HEK293 (cell line): ENCODE measurements around the gene SLC9A9.
A peak's percentile ranks its signal among the peaks of the same experiment; 100 is the strongest.

ENCODE experiments used
- CTCF ChIA-PET: fragments of 350-600 bp; formaldehyde crosslinking; extraction: SDS; loops from one replicate; lab custom pipeline; 2021; ENCODE audit warnings: antibody characterized with exemption; lab: Yijun Ruan, JAX
- POLR2A ChIA-PET: fragments of 300-600 bp; formaldehyde crosslinking; extraction: SDS; loops from one replicate; lab custom pipeline; 2020; ENCODE audit warnings: antibody characterized with exemption, inconsistent platforms; lab: Yijun Ruan, JAX
- H3K27ac ChIP-seq: fragments of 200-500 bp; sonication (Bioruptor generic); 2 replicates; pipeline ENCODE4 v1.5.1; 2014; ENCODE audit warnings: low read depth, low read length, control low read depth, inconsistent platforms; ENCODE audit errors: extremely low read depth
- H3K36me3 ChIP-seq, 2 experiments: fragments of 200-500 bp in 1 of 2; sonication (Bioruptor generic) in 1 of 2; 1 replicate in 1 of 2; 2 replicates in 1 of 2; pipeline ENCODE4 v1.5.1; 2014 to 2017; ENCODE audit warnings: inconsistent platforms in 2 of 2, low read length in 2 of 2; ENCODE audit not compliant: control insufficient read depth in 2 of 2, insufficient read depth in 1 of 2
- H3K4me1 ChIP-seq: fragments of 200-500 bp; sonication (Bioruptor generic); 2 replicates; pipeline ENCODE4 v1.5.1; 2014; ENCODE audit warnings: mild to moderate bottlenecking, low read length, inconsistent platforms; ENCODE audit not compliant: control insufficient read depth, insufficient read depth
- H3K4me3 ChIP-seq: 2 replicates; pipeline ENCODE4 v1.5.1; 2011; ENCODE audit warnings: low read depth, mild to moderate bottlenecking, control low read depth, low read length, moderate library complexity
- H3K9me3 ChIP-seq: fragments of 200-500 bp; sonication (Bioruptor generic); 2 replicates; pipeline ENCODE4 v1.5.1; 2014; ENCODE audit warnings: low read depth, low read length, inconsistent platforms; ENCODE audit not compliant: control insufficient read depth, insufficient read depth
- SETDB1 ChIP-seq: IDR thresholded peaks from one replicate; pipeline ENCODE4 v1.6.1; 2017; ENCODE audit warnings: mild to moderate bottlenecking, low read length, moderate library complexity, mixed read lengths; ENCODE audit not compliant: insufficient read length
- TCF7L2 ChIP-seq: IDR thresholded peaks from 2 replicates; pipeline ENCODE4 v1.6.1; 2011; ENCODE audit warnings: low read depth, mild to moderate bottlenecking, inconsistent platforms, low read length, moderate library complexity, borderline replicate concordance
- WT1 ChIP-seq: fragments of 450-650 bp; formaldehyde crosslinking; IDR thresholded peaks from 2 replicates; pipeline ENCODE4 v1.5.1; 2016; ENCODE audit warnings: missing biosample characterization, missing genetic modification characterization
- ZBTB20 ChIP-seq: fragments of 450-650 bp; formaldehyde crosslinking; IDR thresholded peaks from 2 replicates; pipeline ENCODE4 v1.5.1; 2016; ENCODE audit warnings: missing biosample characterization, missing genetic modification characterization
- ZNF132 ChIP-seq: fragments of 450-650 bp; formaldehyde crosslinking; IDR thresholded peaks from 2 replicates; pipeline ENCODE4 v1.5.1; 2017; ENCODE audit warnings: missing biosample characterization, missing genetic modification characterization, borderline replicate concordance
- ZNF174 ChIP-seq: fragments of 450-650 bp; formaldehyde crosslinking; IDR thresholded peaks from 2 replicates; pipeline ENCODE4 v1.5.0; 2017; ENCODE audit warnings: missing biosample characterization, mild to moderate bottlenecking, missing genetic modification characterization
- ZNF214 ChIP-seq: fragments of 450-650 bp; formaldehyde crosslinking; IDR thresholded peaks from 2 replicates; pipeline ENCODE4 v1.5.1; 2017; ENCODE audit warnings: missing biosample characterization, mild to moderate bottlenecking, missing genetic modification characterization, borderline replicate concordance
- ZNF223 ChIP-seq: fragments of 450-650 bp; formaldehyde crosslinking; IDR thresholded peaks from 2 replicates; pipeline ENCODE4 v1.5.1; 2016; ENCODE audit warnings: missing biosample characterization, missing genetic modification characterization
- ZNF292 ChIP-seq: fragments of 450-650 bp; formaldehyde crosslinking; IDR thresholded peaks from 2 replicates; pipeline ENCODE4 v1.5.1; 2016; ENCODE audit warnings: low read depth, missing biosample characterization, missing genetic modification characterization, borderline replicate concordance
- ZNF324 ChIP-seq: fragments of 450-650 bp; formaldehyde crosslinking; IDR thresholded peaks from 2 replicates; pipeline ENCODE4 v1.5.1; 2016; ENCODE audit warnings: missing biosample characterization, missing genetic modification characterization
- ZNF544 ChIP-seq: fragments of 450-650 bp; formaldehyde crosslinking; IDR thresholded peaks from 2 replicates; pipeline ENCODE4 v1.5.0; 2017; ENCODE audit warnings: missing biosample characterization, missing genetic modification characterization
- TF ChIP-seq, protein P1 (sequence below): fragments of 450-650 bp; formaldehyde crosslinking; IDR thresholded peaks from 2 replicates; pipeline ENCODE4 v1.5.1; 2016; ENCODE audit warnings: missing biosample characterization, missing genetic modification characterization, borderline replicate concordance
- TF ChIP-seq, protein P2 (sequence below): fragments of 450-650 bp; formaldehyde crosslinking; IDR thresholded peaks from 2 replicates; pipeline ENCODE4 v1.5.1; 2017; ENCODE audit warnings: missing biosample characterization, missing genetic modification characterization
- TF ChIP-seq, protein P3 (sequence below): fragments of 450-650 bp; formaldehyde crosslinking; optimal IDR thresholded peaks from 2 replicates; pipeline ENCODE3; 2016; ENCODE audit warnings: missing biosample characterization, mild to moderate bottlenecking, missing genetic modification characterization
- TF ChIP-seq, protein P4 (sequence below): fragments of 450-650 bp; formaldehyde crosslinking; IDR thresholded peaks from 2 replicates; pipeline ENCODE4 v1.5.1; 2017; ENCODE audit warnings: missing biosample characterization, missing genetic modification characterization
- TF ChIP-seq, protein P5 (sequence below): fragments of 450-650 bp; formaldehyde crosslinking; IDR thresholded peaks from 2 replicates; pipeline ENCODE4 v1.5.1; 2016; ENCODE audit warnings: missing biosample characterization, missing genetic modification characterization

Gene SLC9A9

DNA sequence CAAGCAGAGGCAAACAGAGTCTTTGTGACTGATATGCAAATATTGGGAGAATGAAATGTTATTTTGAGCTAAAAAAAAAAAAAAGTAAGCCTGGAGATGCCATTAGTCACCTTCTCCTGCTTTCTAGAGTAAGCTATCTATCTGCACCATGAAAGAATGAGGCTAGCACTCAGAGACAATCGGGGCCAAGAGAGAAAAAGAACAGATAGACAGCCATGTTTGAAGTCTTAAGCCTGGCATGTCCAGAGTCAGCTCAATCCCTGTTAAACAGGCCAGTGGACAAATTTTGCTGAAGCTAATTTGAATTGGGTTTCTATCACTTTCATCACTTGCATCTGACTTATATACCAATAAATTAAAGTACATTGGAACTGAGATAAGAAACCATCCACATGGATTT is 204.4 kb downstream of the SLC9A9 start:
- Histone ChIP-seq H3K4me1 (0 out of 2 replicates have a peak, but pooled peaks cover 2% of the 10 kb centered on the region), H3K27ac (no peak overlapping the region), H3K36me3 (no peaks in the 10 kb centered on the region), H3K4me3 (no peak overlapping the region), H3K9me3 (no peaks in the 10 kb centered on the region)
- CTCF ChIA-PET: interaction anchor here (0.6 to 1.5 kb wide), 14 partner anchors 8 to 815 kb away, joined by 3 to 10 read pairs (median 4); no protein-coding TSS in a partner anchor
- POLR2A ChIA-PET: interaction anchor here (1.3 kb wide), 1 partner anchor 643 kb away, joined by 3 read pairs; the partner anchor contains the start of gene U2SURP
- TF ChIP-seq, protein P1, sequence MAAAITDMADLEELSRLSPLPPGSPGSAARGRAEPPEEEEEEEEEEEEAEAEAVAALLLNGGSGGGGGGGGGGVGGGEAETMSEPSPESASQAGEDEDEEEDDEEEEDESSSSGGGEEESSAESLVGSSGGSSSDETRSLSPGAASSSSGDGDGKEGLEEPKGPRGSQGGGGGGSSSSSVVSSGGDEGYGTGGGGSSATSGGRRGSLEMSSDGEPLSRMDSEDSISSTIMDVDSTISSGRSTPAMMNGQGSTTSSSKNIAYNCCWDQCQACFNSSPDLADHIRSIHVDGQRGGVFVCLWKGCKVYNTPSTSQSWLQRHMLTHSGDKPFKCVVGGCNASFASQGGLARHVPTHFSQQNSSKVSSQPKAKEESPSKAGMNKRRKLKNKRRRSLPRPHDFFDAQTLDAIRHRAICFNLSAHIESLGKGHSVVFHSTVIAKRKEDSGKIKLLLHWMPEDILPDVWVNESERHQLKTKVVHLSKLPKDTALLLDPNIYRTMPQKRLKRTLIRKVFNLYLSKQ (tag by site-specific recombination): no peak

DNA sequence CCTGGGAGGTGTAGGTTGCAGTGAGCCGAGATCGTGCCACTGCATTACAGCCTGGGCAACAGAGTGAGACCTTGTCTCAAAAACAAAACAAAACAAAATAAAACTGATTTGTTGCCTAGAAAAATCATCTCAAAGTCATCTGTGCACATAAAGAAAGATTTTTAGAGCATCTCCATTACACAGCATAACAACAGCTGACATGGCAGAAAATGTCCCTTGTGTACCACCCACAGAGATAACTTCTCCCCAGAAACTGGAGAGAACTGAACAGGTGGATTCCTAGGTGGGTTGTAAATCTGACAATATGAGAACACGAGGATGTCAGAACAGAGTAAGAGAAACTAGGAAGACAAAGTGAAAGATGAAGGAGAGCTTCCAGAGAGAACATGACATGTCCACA is 207.5 kb downstream of the SLC9A9 start:
- Histone ChIP-seq H3K4me3 (no peak overlapping the region), H3K27ac (no peak overlapping the region), H3K36me3 (no peaks in the 10 kb centered on the region), H3K9me3 (no peaks in the 10 kb centered on the region), H3K4me1 (0 out of 2 replicates have a peak, but pooled peaks cover 2% of the 10 kb centered on the region)
- TF ChIP-seq ZNF292 (no peak), TCF7L2 (no peak)
- ChIA-PET POLR2A (no interaction called here), CTCF (no interaction called here)

DNA sequence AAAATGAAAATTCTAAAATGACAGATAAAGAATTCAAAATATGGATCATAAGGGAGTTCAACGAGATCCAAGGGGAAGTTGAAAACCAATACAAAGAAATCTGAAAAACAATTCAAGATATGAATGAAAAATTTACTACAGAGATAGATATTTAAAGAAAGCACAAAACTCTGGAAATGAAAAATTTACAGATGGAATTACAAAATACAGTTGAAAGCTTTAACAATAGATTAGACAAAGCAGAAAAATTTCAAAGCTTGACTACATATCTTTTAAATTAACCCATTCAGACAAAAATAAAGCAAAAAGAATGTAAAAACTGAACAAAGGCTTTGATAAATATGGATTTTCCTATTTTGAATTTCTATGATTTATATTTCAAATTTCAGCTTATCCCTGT is 211.1 kb downstream of the SLC9A9 start:
- TF ChIP-seq SETDB1 (peak; percentile 77), ZNF223 (tag by site-specific recombination) (no peak), ZNF132 (no peak), ZNF214 (tag by site-specific recombination) (no peak)
- TF ChIP-seq, protein P2, sequence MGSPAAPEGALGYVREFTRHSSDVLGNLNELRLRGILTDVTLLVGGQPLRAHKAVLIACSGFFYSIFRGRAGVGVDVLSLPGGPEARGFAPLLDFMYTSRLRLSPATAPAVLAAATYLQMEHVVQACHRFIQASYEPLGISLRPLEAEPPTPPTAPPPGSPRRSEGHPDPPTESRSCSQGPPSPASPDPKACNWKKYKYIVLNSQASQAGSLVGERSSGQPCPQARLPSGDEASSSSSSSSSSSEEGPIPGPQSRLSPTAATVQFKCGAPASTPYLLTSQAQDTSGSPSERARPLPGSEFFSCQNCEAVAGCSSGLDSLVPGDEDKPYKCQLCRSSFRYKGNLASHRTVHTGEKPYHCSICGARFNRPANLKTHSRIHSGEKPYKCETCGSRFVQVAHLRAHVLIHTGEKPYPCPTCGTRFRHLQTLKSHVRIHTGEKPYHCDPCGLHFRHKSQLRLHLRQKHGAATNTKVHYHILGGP (tag by site-specific recombination): no peak
- Histone ChIP-seq H3K36me3 (no peaks in the 10 kb centered on the region), H3K27ac (no peak overlapping the region), H3K9me3 (no peaks in the 10 kb centered on the region), H3K4me1 (no peaks in the 10 kb centered on the region), H3K4me3 (no peak overlapping the region)
- CTCF ChIA-PET: interaction anchor here (1.6 kb wide), 1 partner anchor 18 kb away, joined by 4 read pairs; no protein-coding TSS in a partner anchor
- POLR2A ChIA-PET: no interaction called here

DNA sequence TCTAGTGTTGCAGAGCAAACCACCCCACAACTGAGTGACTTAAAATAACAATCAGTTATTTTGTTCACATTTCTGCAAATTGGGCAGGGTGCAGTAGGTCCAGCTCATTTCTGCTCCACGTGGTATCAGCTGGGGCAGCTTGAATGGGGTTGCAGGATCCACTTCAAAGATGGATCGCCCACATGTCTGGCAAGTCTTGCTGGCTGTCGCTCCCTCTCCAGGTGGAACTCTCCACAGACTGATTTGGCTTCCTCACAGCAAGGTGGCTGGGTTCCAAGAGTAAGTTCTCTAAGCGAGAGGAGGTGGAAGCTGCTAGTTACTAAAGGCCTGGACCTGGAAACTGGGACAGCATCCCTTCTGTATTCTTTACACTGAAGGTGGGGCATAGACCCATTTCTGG is 213.3 kb downstream of the SLC9A9 start:
- CTCF ChIA-PET: no interaction called here
- H3K4me3 ChIP-seq: no peak overlapping the region
- H3K9me3 ChIP-seq: no peaks in the 10 kb centered on the region
- H3K27ac ChIP-seq: no peak overlapping the region
- TF ChIP-seq WT1 (tag by site-specific recombination) (no peak), ZNF544 (tag by site-specific recombination) (no peak), ZNF174 (tag by site-specific recombination) (no peak), ZNF324 (tag by site-specific recombination) (no peak), ZBTB20 (no peak)
- TF ChIP-seq, protein P3, sequence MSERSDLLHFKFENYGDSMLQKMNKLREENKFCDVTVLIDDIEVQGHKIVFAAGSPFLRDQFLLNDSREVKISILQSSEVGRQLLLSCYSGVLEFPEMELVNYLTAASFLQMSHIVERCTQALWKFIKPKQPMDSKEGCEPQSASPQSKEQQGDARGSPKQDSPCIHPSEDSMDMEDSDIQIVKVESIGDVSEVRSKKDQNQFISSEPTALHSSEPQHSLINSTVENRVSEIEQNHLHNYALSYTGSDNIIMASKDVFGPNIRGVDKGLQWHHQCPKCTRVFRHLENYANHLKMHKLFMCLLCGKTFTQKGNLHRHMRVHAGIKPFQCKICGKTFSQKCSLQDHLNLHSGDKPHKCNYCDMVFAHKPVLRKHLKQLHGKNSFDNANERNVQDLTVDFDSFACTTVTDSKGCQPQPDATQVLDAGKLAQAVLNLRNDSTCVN: no peak
- TF ChIP-seq, protein P4, sequence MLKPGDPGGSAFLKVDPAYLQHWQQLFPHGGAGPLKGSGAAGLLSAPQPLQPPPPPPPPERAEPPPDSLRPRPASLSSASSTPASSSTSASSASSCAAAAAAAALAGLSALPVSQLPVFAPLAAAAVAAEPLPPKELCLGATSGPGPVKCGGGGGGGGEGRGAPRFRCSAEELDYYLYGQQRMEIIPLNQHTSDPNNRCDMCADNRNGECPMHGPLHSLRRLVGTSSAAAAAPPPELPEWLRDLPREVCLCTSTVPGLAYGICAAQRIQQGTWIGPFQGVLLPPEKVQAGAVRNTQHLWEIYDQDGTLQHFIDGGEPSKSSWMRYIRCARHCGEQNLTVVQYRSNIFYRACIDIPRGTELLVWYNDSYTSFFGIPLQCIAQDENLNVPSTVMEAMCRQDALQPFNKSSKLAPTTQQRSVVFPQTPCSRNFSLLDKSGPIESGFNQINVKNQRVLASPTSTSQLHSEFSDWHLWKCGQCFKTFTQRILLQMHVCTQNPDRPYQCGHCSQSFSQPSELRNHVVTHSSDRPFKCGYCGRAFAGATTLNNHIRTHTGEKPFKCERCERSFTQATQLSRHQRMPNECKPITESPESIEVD (tag by site-specific recombination): no peak
- TF ChIP-seq, protein P5, sequence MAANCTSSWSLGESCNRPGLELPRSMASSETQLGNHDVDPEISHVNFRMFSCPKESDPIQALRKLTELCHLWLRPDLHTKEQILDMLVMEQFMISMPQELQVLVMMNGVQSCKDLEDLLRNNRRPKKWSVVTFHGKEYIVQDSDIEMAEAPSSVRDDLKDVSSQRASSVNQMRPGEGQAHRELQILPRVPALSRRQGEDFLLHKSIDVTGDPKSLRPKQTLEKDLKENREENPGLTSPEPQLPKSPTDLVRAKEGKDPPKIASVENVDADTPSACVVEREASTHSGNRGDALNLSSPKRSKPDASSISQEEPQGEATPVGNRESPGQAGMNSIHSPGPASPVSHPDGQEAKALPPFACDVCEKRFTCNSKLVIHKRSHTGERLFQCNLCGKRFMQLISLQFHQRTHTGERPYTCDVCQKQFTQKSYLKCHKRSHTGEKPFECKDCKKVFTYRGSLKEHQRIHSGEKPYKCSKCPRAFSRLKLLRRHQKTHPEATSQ: no peak
- H3K36me3 ChIP-seq: no peaks in the 10 kb centered on the region
- POLR2A ChIA-PET: no interaction called here
- no peaks in the 10 kb centered on the region for H3K4me1 ChIP-seq
